DMS114 treated with DMSO at 0.1 percent for 48 hours (cell line): ENCODE data around the gene P2RX3.

Source experiments
- DNase-seq: peaks from one replicate; lab custom pipeline; 2025; ENCODE audit not compliant: unreplicated experiment; lab: John Stamatoyannopoulos, UW

P2RX3 gene

GRCh38 chr11:57309106-57310059, 28.8 kb upstream of the P2RX3 start:
- DNase-seq, result no peak

GRCh38 chr11:57310091-57310490, 28.1 kb upstream of the P2RX3 start:
- no peak for DNase-seq

- DNase-seq, result no peak
These were observed 27.5 kb upstream of the P2RX3 start for GRCh38 chr11:57310630-57311086.

GRCh38 chr11:57311109-57311936, 26.8 kb upstream of the P2RX3 start:
- no peak for DNase-seq

GRCh38 chr11:57312511-57313021, 25.6 kb upstream of the P2RX3 start:
- DNase-seq, result no peak

- no peak for DNase-seq
These were observed 24.9 kb upstream of the P2RX3 start for GRCh38 chr11:57313071-57313787.

- DNase-seq, result no peak
These were observed 24.4 kb upstream of the P2RX3 start for GRCh38 chr11:57313788-57314135.

- DNase-seq, result no peak
These were observed 23.8 kb upstream of the P2RX3 start for GRCh38 chr11:57314221-57314973.

- DNase-seq, result no peak
These were observed 22.7 kb upstream of the P2RX3 start for GRCh38 chr11:57315491-57315890.

GRCh38 chr11:57316017-57316416, 22.1 kb upstream of the P2RX3 start:
- DNase-seq, result no peak

- no peak for DNase-seq
These were observed 20.0 kb upstream of the P2RX3 start for GRCh38 chr11:57318178-57318577.

- DNase-seq, result no peak
These were observed 18.0 kb upstream of the P2RX3 start for GRCh38 chr11:57320067-57320718.

- no peak for DNase-seq
These were observed 17.3 kb upstream of the P2RX3 start for GRCh38 chr11:57320719-57321387.

GRCh38 chr11:57321388-57322255, 16.5 kb upstream of the P2RX3 start:
- DNase-seq, result no peak

- DNase-seq, result no peak
These were observed 15.6 kb upstream of the P2RX3 start for GRCh38 chr11:57322256-57323166.

GRCh38 chr11:57323167-57323854, 14.8 kb upstream of the P2RX3 start:
- DNase-seq, result no peak

- no peak for DNase-seq
These were observed 14.3 kb upstream of the P2RX3 start for GRCh38 chr11:57323855-57324153.
